A673 (cell line): ENCODE data around the gene TMEM17.

Experiments used
- EZH2 ChIP-seq: fragments of 200-600 bp; sonication (generic); IDR thresholded peaks from 2 replicates; pipeline ENCODE4 v1.6.1; 2017; ENCODE audit warnings: borderline replicate concordance, low read depth, mild to moderate bottlenecking, mixed read lengths, antibody characterized with exemption, low read length; ENCODE audit not compliant: poor library complexity, severe bottlenecking
- TF ChIP-seq, protein P1 (sequence below): fragments of 300-800, 200-600 bp; sonication (generic); conservative IDR thresholded peaks from 2 replicates; pipeline ENCODE4 v1.5.1; 2017; ENCODE audit warnings: low read depth, mild to moderate bottlenecking, antibody characterized with exemption, low read length, moderate library complexity, mixed read lengths

DNA sequence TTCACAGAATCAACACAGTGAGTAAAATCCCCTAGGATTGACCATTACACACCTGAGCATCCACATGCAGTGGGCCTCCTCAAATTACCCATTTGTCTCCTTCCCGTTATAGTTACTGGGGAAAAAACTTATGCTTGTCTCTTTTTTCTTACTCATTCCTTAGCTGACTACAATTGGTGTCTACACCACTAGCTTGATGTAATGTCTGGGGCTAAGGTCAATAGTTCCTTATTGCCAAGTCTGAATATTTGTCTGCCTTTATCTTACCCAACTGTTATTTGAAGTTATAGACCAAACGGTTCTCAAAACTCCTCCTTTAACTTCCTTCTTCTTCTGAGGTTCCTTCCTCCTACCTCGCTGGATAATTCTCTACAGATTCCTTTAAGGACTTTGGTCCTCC lies 41.9 kb upstream of the TMEM17 start:
- TF ChIP-seq, protein P1, sequence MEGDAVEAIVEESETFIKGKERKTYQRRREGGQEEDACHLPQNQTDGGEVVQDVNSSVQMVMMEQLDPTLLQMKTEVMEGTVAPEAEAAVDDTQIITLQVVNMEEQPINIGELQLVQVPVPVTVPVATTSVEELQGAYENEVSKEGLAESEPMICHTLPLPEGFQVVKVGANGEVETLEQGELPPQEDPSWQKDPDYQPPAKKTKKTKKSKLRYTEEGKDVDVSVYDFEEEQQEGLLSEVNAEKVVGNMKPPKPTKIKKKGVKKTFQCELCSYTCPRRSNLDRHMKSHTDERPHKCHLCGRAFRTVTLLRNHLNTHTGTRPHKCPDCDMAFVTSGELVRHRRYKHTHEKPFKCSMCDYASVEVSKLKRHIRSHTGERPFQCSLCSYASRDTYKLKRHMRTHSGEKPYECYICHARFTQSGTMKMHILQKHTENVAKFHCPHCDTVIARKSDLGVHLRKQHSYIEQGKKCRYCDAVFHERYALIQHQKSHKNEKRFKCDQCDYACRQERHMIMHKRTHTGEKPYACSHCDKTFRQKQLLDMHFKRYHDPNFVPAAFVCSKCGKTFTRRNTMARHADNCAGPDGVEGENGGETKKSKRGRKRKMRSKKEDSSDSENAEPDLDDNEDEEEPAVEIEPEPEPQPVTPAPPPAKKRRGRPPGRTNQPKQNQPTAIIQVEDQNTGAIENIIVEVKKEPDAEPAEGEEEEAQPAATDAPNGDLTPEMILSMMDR, result no peak
- no peak for TF ChIP-seq EZH2
